Glutamatergic neuron (in vitro differentiated cells): ENCODE results near the gene ERFL. TPM values are rescaled to one million over a fixed set of nuclear protein-coding genes. Genes with fewer than 3 reads are reported as not detected.

Source experiments
- DNase-seq: peaks from one replicate; pipeline ENCODE4 v3.0.0; 2022
- H3K27ac Mint-ChIP-seq: one replicate; pipeline ENCODE4 v1.8.0; 2020; ENCODE audit warnings: mild to moderate bottlenecking, mixed read lengths, inconsistent platforms; ENCODE audit not compliant: unreplicated experiment
- H3K27me3 Mint-ChIP-seq: one replicate; pipeline ENCODE4 v1.8.0; 2020; ENCODE audit warnings: mild to moderate bottlenecking, moderate library complexity, mixed read lengths, inconsistent platforms; ENCODE audit not compliant: unreplicated experiment
- H3K36me3 Mint-ChIP-seq: one replicate; pipeline ENCODE4 v1.8.0; 2020; ENCODE audit warnings: mild to moderate bottlenecking, mixed read lengths, inconsistent platforms; ENCODE audit not compliant: unreplicated experiment
- H3K4me1 Mint-ChIP-seq: one replicate; pipeline ENCODE4 v1.8.0; 2020; ENCODE audit warnings: mild to moderate bottlenecking, low read depth, mixed read lengths, inconsistent platforms; ENCODE audit not compliant: unreplicated experiment
- H3K4me3 Mint-ChIP-seq: one replicate; pipeline ENCODE4 v1.8.0; 2020; ENCODE audit warnings: mild to moderate bottlenecking, mixed read lengths, inconsistent platforms; ENCODE audit not compliant: unreplicated experiment
- H3K9me3 Mint-ChIP-seq: one replicate; pipeline ENCODE4 v1.8.0; 2020; ENCODE audit warnings: mild to moderate bottlenecking, moderate library complexity, mixed read lengths, inconsistent platforms; ENCODE audit not compliant: unreplicated experiment
- CTCF ChIP-seq: fragments of 200-600 bp; sonication (generic); IDR thresholded peaks from one replicate; pipeline ENCODE4 v1.5.0; 2021; ENCODE audit not compliant: partially characterized antibody, unreplicated experiment
- microRNA-seq: library from miRNA; unstranded; fragments of <30 nt; microRNA quantifications from one replicate; pipeline ENCODE4, GENCODE V29; 2020; ENCODE audit not compliant: unreplicated experiment
- total RNA-seq: library from RNA; stranded (reverse); fragmentation: NEBNext Ultra II Directional; extraction: Animal tissue kit (Norgen Biotek cat#: 25700); gene quantifications from one replicate; pipeline ENCODE4 v1.2.1, GENCODE V29; 2021; ENCODE audit not compliant: unreplicated experiment

Gene ERFL
- total RNA-seq, 1 donor from 2014 or later: 1.6 TPM

- TF ChIP-seq CTCF: no peak
- DNase-seq: no peak
- H3K4me3 Mint-ChIP-seq: peak overlapping the region; percentile 96
- H3K27ac Mint-ChIP-seq: peak overlapping the region; percentile 95
- peaks cover 22% of the 10 kb centered on the region for H3K27me3 Mint-ChIP-seq
- peaks cover 20% of the 10 kb centered on the region for H3K9me3 Mint-ChIP-seq
- no peaks in the 10 kb centered on the region for H3K36me3 Mint-ChIP-seq
- peaks cover 18% of the 10 kb centered on the region for H3K4me1 Mint-ChIP-seq
Measured at GRCh38 chr19:41860419-41861115, 67.7 kb downstream of the ERFL start.

- peak; percentile 98 for DNase-seq
- peaks cover 24% of the 10 kb centered on the region for H3K27me3 Mint-ChIP-seq
- no peaks in the 10 kb centered on the region for H3K36me3 Mint-ChIP-seq
- peak within 1 kb of the TSS; percentile 98 for H3K27ac Mint-ChIP-seq
- peak within 1 kb of the TSS; percentile 99 for H3K4me3 Mint-ChIP-seq
- H3K4me1 Mint-ChIP-seq: peaks cover 18% of the 10 kb centered on the region
- H3K9me3 Mint-ChIP-seq: peaks cover 20% of the 10 kb centered on the region
- TF ChIP-seq CTCF: peak; percentile 77
Measured at GRCh38 chr19:41859618-41860418, 68.4 kb downstream of the ERFL start, which contains the start of gene RPS19. TSS of gene RPS19 (plus strand) at chr19:41860255. CDS start at chr19:41860775, 520 bp downstream.

GRCh38 chr19:41859213-41859617 lies 69.0 kb downstream of the ERFL start:
- H3K27me3 Mint-ChIP-seq: peaks cover 24% of the 10 kb centered on the region
- no peak for TF ChIP-seq CTCF
- H3K36me3 Mint-ChIP-seq: no peaks in the 10 kb centered on the region
- peaks cover 20% of the 10 kb centered on the region for H3K9me3 Mint-ChIP-seq
- H3K27ac Mint-ChIP-seq: peak overlapping the region; percentile 98
- DNase-seq: no peak
- H3K4me3 Mint-ChIP-seq: peak overlapping the region; percentile 99
- peaks cover 15% of the 10 kb centered on the region for H3K4me1 Mint-ChIP-seq

Small RNA genes lying within 50 kb of the gene (microRNA-seq; reads per million reads assigned to microRNA genes)
- 6.6 reads per million, percentile 38 among the genes with 10 or more reads in this experiment for gene MIR6797

Other genes with a start within 250 kb of the ERFL start
- not detected for gene CEACAM7, start 240.2 kb downstream of the ERFL start, total RNA-seq
- gene CEACAM5, start 219.8 kb downstream of the ERFL start, total RNA-seq: not detected
- 0.20 TPM for gene CEACAM6, start 172.9 kb downstream of the ERFL start, total RNA-seq
- not detected for gene CEACAM3, start 131.9 kb downstream of the ERFL start, total RNA-seq
- not detected for gene LYPD4, start 83.8 kb downstream of the ERFL start, total RNA-seq
- gene DMRTC2, start 83.4 kb downstream of the ERFL start, total RNA-seq: not detected
- gene RPS19, start 68.2 kb downstream of the ERFL start, total RNA-seq: 1,637 TPM
- gene CD79A, start 51.2 kb downstream of the ERFL start, total RNA-seq: not detected
- 78.7 TPM for gene ARHGEF1, start 45.3 kb downstream of the ERFL start, total RNA-seq
- 139 TPM for gene RABAC1, start 30.9 kb upstream of the ERFL start, total RNA-seq
- 650 TPM for gene ATP1A3, start 65.8 kb upstream of the ERFL start, total RNA-seq
- gene GRIK5, start 141.8 kb upstream of the ERFL start, total RNA-seq: 79.1 TPM
- gene ZNF574, start 147.7 kb upstream of the ERFL start, total RNA-seq: 24.1 TPM
- 53.4 TPM for gene POU2F2, start 204.0 kb upstream of the ERFL start, total RNA-seq